ENCODE data around the gene PLEKHA1.

Gene PLEKHA1

DNA sequence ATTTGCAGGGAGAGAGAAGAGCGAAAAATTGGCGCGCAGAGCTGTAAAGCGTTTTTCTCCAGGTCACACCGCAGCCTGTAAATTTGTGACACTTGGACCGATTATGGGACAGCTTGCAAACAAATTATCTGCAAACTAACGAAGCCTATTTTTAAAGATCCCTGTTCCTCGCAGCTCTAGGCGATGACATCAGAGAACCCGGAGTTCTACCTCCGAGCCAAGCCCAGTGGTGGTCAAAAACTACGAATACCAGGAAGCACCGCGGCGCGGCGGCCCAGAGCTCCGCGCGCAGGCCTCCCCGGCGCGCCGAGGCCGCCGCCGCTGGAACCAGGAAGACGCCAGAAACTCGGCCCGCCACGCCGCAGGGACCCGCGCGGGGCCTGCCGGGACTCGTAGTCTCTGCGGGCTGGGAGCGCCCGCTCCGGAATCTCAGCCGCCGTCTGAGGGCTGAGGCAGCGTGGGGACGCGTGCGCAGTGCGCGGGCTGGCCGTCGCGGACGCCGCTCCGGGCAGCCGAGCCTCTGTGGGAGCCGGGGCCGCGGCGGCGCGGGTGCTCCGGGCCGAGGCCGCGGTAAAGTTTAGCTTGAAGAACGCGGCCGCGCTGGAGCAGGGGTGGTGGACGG lies at the start of gene PLEKHA1:
PLEKHA1 (plus strand) TSS at position 472 of the 622 bp plus-strand sequence. CDS start 18,493 bp downstream, outside the sequence.
- DNase-seq, result peak; percentile 82 to 93 (median 84)

GRCh38 chr10:122325235-122325634 lies 49.3 kb upstream of the PLEKHA1 start:
- DNase-seq, result no peak

- no peak for DNase-seq
Observed at GRCh38 chr10:122326385-122326784, 48.1 kb upstream of the PLEKHA1 start.

- DNase-seq, result no peak
Observed at GRCh38 chr10:122326806-122327205, 47.7 kb upstream of the PLEKHA1 start.

- no peak for DNase-seq
Observed at GRCh38 chr10:122327237-122328206, 47.0 kb upstream of the PLEKHA1 start.

- DNase-seq, result no peak
Observed at GRCh38 chr10:122328676-122329075, 45.8 kb upstream of the PLEKHA1 start.

GRCh38 chr10:122329416-122329815 lies 45.1 kb upstream of the PLEKHA1 start:
- no peak for DNase-seq

GRCh38 chr10:122331100-122331499 lies 43.4 kb upstream of the PLEKHA1 start:
- no peak for DNase-seq

GRCh38 chr10:122331615-122332446 lies 42.7 kb upstream of the PLEKHA1 start:
- no peak for DNase-seq

- no peak for DNase-seq
Observed at GRCh38 chr10:122333037-122333436, 41.5 kb upstream of the PLEKHA1 start.

- DNase-seq, result no peak
Observed at GRCh38 chr10:122336332-122336731, 38.2 kb upstream of the PLEKHA1 start.

DNA sequence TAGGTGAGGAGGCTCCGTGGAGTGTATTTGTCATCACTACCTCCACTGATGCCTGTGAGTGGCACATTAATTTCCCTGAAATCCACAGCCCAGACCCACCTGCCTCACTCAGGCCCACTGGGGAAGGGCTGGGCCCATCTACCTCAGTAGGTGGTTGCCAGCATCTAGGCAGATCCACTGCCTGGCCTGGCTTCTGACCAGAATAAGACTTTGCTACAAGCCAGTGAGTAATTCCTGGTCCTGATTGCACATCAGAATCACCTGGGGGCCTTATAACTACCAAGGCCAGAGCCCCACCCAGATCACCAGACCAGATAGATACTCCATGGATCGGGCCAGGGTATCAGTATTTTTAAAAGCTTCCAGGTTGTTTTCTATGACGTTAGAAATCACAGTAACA lies 37.5 kb upstream of the PLEKHA1 start:
- DNase-seq, result no peak

DNA sequence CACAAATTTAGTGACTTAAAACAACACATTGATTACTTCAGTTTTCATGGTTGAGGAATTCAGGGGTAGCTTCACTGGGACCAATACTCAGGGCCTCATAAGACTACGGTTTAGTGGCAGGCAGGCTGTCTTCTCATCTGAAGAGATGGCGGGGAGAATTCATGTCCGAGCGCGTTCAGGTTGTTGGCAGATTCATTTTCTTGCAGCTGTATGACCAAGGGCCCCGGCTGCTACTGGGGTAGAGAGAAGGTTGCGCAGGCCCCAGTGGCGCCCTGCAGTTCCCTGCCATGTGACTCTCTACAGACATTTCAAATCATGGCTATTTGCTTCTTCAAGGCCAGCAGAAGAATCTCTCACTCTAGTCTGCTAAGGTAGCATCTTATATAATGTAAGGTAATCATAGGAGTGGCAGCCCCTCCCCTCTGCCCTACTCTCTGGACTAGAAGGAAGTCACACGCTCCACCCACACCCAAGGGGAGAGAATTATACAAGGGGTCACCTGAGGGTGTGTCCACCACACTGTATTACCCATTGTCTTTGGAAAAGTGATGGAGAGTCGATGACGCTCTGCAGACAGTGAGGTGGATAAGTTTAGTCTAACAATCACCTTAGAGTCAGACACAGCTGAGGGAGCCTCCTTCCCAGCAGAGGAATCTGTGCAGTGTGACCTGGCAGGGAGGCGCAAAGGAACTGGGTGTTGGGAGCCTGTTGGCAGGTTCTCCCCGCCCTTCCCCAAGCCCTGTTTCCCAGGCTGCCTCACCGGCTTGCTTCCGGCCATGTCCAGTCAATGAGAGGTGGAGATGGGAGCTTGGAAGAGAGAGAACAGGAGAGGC lies 35.7 kb upstream of the PLEKHA1 start:
- DNase-seq, result no peak

GRCh38 chr10:122341141-122341810 lies 33.2 kb upstream of the PLEKHA1 start:
- no peak for DNase-seq

GRCh38 chr10:122342293-122343134 lies 32.0 kb upstream of the PLEKHA1 start:
- peak; percentile 3 to 47 (median 25) for DNase-seq

- no peak for DNase-seq
Observed at GRCh38 chr10:122343135-122343800, 31.2 kb upstream of the PLEKHA1 start.

- DNase-seq, result no peak
Observed at GRCh38 chr10:122343936-122344335, 30.6 kb upstream of the PLEKHA1 start.

GRCh38 chr10:122344741-122345258 lies 29.7 kb upstream of the PLEKHA1 start:
- DNase-seq, result no peak

- DNase-seq, result no peak
Observed at GRCh38 chr10:122346326-122346950, 28.1 kb upstream of the PLEKHA1 start.
